ENCODE measurements around the gene TGM1. TPM values are rescaled to one million over a fixed set of nuclear protein-coding genes. Genes with fewer than 3 reads are reported as not detected.

The TGM1 gene
- polyA plus RNA-seq, 4 donors: 1.5 to 3.4 (median 1.7) TPM

GRCh38 chr14:24261256-24261968 lies 1.6 kb downstream of the TGM1 start:
- Histone ChIP-seq H3K36me3 (ENCODE audit: control insufficient read depth in 3 of 3, insufficient read depth in 2 of 3, low read depth in 1 of 3, low read length in 3 of 3) (peaks cover 0 to 72% (median 3%) of the 10 kb centered on the region in 3 donors), H3K27ac (ENCODE audit: low read depth in 1 of 3, low read length in 2 of 3) (no peak overlapping the region), H3K4me1 (ENCODE audit: control insufficient read depth in 3 of 3, insufficient read depth in 2 of 3, low read depth in 1 of 3, low read length in 2 of 3) (peaks cover 0 to 3% (median 0%) of the 10 kb centered on the region in 3 donors), H3K9me3 (ENCODE audit: control insufficient read depth in 2 of 2, insufficient read depth in 1 of 2, low read depth in 1 of 2, low read length in 1 of 2) (no peaks in the 10 kb centered on the region), H3K27me3 (ENCODE audit: control insufficient read depth in 3 of 3, insufficient read depth in 3 of 3, low read length in 3 of 3) (no peaks in the 10 kb centered on the region), H3K4me3 (ENCODE audit: low read depth in 1 of 3, low read length in 3 of 3) (no peak overlapping the region)
- 88 to 93% (median 89%) methylated on average over 20 of the region's 20 CpGs for WGBS, 3 donors
- FAIRE-seq: no peak
- no peak for DNase-seq

DNA sequence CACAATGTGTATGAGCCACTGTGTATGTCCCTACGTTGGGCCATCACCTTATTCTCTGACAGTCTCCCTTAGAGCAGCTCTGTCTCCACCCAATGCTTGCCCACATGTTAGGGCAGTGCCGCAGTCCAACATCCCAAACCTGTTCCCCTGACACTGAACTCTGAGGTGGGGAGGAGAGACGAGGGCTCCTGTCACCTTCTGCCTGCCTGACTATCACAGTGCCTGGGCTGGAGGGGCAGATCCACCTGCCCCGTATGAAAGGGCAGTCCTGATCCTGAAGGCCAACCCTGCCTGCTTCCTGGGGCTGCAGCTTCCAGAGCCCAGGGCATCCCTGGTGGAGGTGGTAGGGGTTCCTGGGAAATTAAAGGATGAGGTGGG lies 2.2 kb downstream of the TGM1 start:
- H3K36me3 ChIP-seq (ENCODE audit: control insufficient read depth in 3 of 3, insufficient read depth in 2 of 3, low read depth in 1 of 3, low read length in 3 of 3): peaks cover 0 to 70% (median 0%) of the 10 kb centered on the region in 3 donors
- no peaks in the 10 kb centered on the region for H3K9me3 ChIP-seq (ENCODE audit: control insufficient read depth in 2 of 2, insufficient read depth in 1 of 2, low read depth in 1 of 2, low read length in 1 of 2)
- FAIRE-seq (no peak), DNase-seq (no peak)
- H3K4me3 ChIP-seq (ENCODE audit: low read depth in 1 of 3, low read length in 3 of 3): no peak overlapping the region
- no peak overlapping the region for H3K27ac ChIP-seq (ENCODE audit: low read depth in 1 of 3, low read length in 2 of 3)
- peaks cover 0 to 10% (median 0%) of the 10 kb centered on the region in 3 donors for H3K4me1 ChIP-seq (ENCODE audit: control insufficient read depth in 3 of 3, insufficient read depth in 2 of 3, low read depth in 1 of 3, low read length in 2 of 3)
- no peaks in the 10 kb centered on the region for H3K27me3 ChIP-seq (ENCODE audit: control insufficient read depth in 3 of 3, insufficient read depth in 3 of 3, low read length in 3 of 3)
- 78 to 82% (median 81%) methylated on average over 4 of the region's 4 CpGs for WGBS, 3 donors

DNA sequence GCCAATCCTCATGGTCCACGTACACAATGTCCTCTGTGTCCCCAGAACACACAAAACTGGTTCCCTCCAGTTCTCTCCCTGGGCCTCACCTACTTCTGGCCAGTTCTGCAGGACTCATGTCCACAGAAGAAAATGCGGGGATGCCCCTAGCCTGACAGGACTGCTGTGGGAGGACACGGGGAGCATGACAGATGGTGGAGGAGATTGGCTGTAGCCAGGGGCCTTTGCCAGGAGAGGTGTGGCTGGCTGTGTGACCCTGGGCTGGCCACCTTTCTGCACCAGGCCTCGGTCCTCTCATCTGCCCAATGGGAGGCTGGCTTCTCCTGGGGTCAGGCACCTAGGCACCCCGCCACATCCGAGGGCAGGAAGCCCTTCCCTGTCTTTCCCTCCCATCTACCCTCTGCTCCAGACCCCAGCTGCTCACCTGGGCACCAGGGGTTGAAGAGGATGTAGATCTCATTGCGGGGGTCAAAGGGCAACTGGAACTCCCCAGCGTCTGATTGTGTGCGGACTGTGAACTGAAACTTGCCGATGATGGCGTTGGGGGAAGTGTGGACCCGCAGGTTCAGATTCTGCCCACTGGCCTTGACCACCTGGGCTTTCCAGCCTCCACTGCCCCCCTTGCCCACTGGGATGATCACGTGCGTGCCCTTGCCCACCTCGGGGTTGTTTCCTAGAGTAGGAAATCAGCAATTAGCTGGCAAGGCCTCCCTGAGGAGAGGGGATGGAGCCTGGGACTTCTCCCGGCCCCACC lies 2.8 kb downstream of the TGM1 start:
- H3K4me3 ChIP-seq (ENCODE audit: low read depth in 1 of 3, low read length in 3 of 3): no peak overlapping the region
- H3K27ac ChIP-seq (ENCODE audit: low read depth in 1 of 3, low read length in 2 of 3): no peak overlapping the region
- H3K9me3 ChIP-seq (ENCODE audit: control insufficient read depth in 2 of 2, insufficient read depth in 1 of 2, low read depth in 1 of 2, low read length in 1 of 2): no peaks in the 10 kb centered on the region
- WGBS, 3 donors: 64 to 83% (median 75%) methylated on average over 15 to 16 of the region's 16 CpGs
- H3K36me3 ChIP-seq (ENCODE audit: control insufficient read depth in 3 of 3, insufficient read depth in 2 of 3, low read depth in 1 of 3, low read length in 3 of 3): peaks cover 0 to 68% (median 0%) of the 10 kb centered on the region in 3 donors
- H3K4me1 ChIP-seq (ENCODE audit: control insufficient read depth in 3 of 3, insufficient read depth in 2 of 3, low read depth in 1 of 3, low read length in 2 of 3): peaks cover 0 to 15% (median 0%) of the 10 kb centered on the region in 3 donors
- no peaks in the 10 kb centered on the region for H3K27me3 ChIP-seq (ENCODE audit: control insufficient read depth in 3 of 3, insufficient read depth in 3 of 3, low read length in 3 of 3)
- peak in 1 of 2 donors; percentile 15 for DNase-seq
- no peak for FAIRE-seq

DNA sequence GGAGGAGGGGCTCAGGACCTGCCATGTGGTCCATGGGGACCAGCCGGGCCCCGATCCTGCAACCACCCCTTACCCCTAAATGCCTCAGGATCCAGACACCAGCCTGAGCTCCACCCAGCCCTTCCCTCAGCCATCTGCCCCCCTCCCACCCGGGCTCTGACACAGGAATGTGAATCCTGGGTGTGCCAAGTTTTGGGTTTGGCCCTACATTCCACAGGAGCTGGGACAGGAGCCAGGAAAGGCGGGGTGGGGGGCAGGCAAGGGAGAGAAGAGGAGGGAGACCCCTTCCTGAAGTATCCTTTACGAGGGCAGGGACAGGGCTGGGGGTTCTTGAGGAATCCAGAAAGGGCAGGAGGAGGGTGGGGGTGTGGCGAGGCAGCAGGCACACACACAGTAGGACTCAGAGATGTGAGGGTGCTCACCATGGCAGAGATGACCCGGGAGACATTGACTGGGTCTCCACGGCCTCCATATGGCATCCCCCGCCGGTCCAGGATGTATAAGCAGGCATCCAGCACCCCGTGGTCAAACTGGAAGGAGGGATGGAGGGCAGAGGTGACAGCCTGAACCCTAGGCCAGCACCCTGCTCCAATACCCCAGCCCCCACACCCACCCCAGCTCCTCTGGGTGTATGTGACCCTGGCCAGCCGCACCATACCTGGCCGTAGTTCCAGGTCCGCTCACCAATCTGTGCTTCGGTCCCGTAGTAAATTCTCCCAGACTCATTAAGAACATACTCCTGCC lies 3.5 kb downstream of the TGM1 start:
- DNase-seq: no peak
- Histone ChIP-seq H3K4me3 (ENCODE audit: low read depth in 1 of 3, low read length in 3 of 3) (no peak overlapping the region), H3K4me1 (ENCODE audit: control insufficient read depth in 3 of 3, insufficient read depth in 2 of 3, low read depth in 1 of 3, low read length in 2 of 3) (peaks cover 0 to 21% (median 0%) of the 10 kb centered on the region in 3 donors), H3K9me3 (ENCODE audit: control insufficient read depth in 2 of 2, insufficient read depth in 1 of 2, low read depth in 1 of 2, low read length in 1 of 2) (no peaks in the 10 kb centered on the region), H3K36me3 (ENCODE audit: control insufficient read depth in 3 of 3, insufficient read depth in 2 of 3, low read depth in 1 of 3, low read length in 3 of 3) (peaks cover 0 to 68% (median 0%) of the 10 kb centered on the region in 3 donors), H3K27ac (ENCODE audit: low read depth in 1 of 3, low read length in 2 of 3) (no peak overlapping the region), H3K27me3 (ENCODE audit: control insufficient read depth in 3 of 3, insufficient read depth in 3 of 3, low read length in 3 of 3) (no peaks in the 10 kb centered on the region)
- WGBS, 3 donors: 79 to 83% (median 80%) methylated on average over 15 to 16 of the region's 16 CpGs
- no peak for FAIRE-seq

GRCh38 chr14:24258548-24259265 lies 4.3 kb downstream of the TGM1 start:
- Histone ChIP-seq H3K27ac (ENCODE audit: low read depth in 1 of 3, low read length in 2 of 3) (no peak overlapping the region), H3K4me3 (ENCODE audit: low read depth in 1 of 3, low read length in 3 of 3) (no peak overlapping the region), H3K9me3 (ENCODE audit: control insufficient read depth in 2 of 2, insufficient read depth in 1 of 2, low read depth in 1 of 2, low read length in 1 of 2) (no peaks in the 10 kb centered on the region), H3K27me3 (ENCODE audit: control insufficient read depth in 3 of 3, insufficient read depth in 3 of 3, low read length in 3 of 3) (no peaks in the 10 kb centered on the region), H3K36me3 (ENCODE audit: control insufficient read depth in 3 of 3, insufficient read depth in 2 of 3, low read depth in 1 of 3, low read length in 3 of 3) (peaks cover 0 to 68% (median 0%) of the 10 kb centered on the region in 3 donors), H3K4me1 (ENCODE audit: control insufficient read depth in 3 of 3, insufficient read depth in 2 of 3, low read depth in 1 of 3, low read length in 2 of 3) (peaks cover 0 to 21% (median 0%) of the 10 kb centered on the region in 3 donors)
- FAIRE-seq (no peak), DNase-seq (no peak)
- WGBS, 3 donors: 92 to 94% (median 93%) methylated on average over 18 of the region's 18 CpGs

- 78 to 82% (median 79%) methylated on average over 8 to 9 of the region's 9 CpGs for WGBS, 3 donors
- peak in 1 of 2 donors; percentile 13 for DNase-seq
Measured at GRCh38 chr14:24258119-24258518, 4.9 kb downstream of the TGM1 start.

GRCh38 chr14:24256960-24257359 lies 6.0 kb downstream of the TGM1 start:
- peaks cover 0 to 66% (median 0%) of the 10 kb centered on the region in 3 donors for H3K36me3 ChIP-seq (ENCODE audit: control insufficient read depth in 3 of 3, insufficient read depth in 2 of 3, low read depth in 1 of 3, low read length in 3 of 3)
- peaks cover 0 to 33% (median 0%) of the 10 kb centered on the region in 3 donors for H3K4me1 ChIP-seq (ENCODE audit: control insufficient read depth in 3 of 3, insufficient read depth in 2 of 3, low read depth in 1 of 3, low read length in 2 of 3)
- H3K27me3 ChIP-seq (ENCODE audit: control insufficient read depth in 3 of 3, insufficient read depth in 3 of 3, low read length in 3 of 3): no peaks in the 10 kb centered on the region
- 81 to 88% (median 85%) methylated on average over 4 of the region's 4 CpGs for WGBS, 3 donors
- H3K9me3 ChIP-seq (ENCODE audit: control insufficient read depth in 2 of 2, insufficient read depth in 1 of 2, low read depth in 1 of 2, low read length in 1 of 2): no peaks in the 10 kb centered on the region
- DNase-seq: no peak
- no peak overlapping the region for H3K4me3 ChIP-seq (ENCODE audit: low read depth in 1 of 3, low read length in 3 of 3)
- FAIRE-seq: no peak
- no peak overlapping the region for H3K27ac ChIP-seq (ENCODE audit: low read depth in 1 of 3, low read length in 2 of 3)

More at GRCh38 chr14:24258119-24258518, 4.9 kb downstream of the TGM1 start:
- H3K27me3 ChIP-seq (ENCODE audit: control insufficient read depth in 3 of 3, insufficient read depth in 3 of 3, low read length in 3 of 3): no peaks in the 10 kb centered on the region
- no peak overlapping the region for H3K4me3 ChIP-seq (ENCODE audit: low read depth in 1 of 3, low read length in 3 of 3)
- peaks cover 0 to 21% (median 0%) of the 10 kb centered on the region in 3 donors for H3K4me1 ChIP-seq (ENCODE audit: control insufficient read depth in 3 of 3, insufficient read depth in 2 of 3, low read depth in 1 of 3, low read length in 2 of 3)
- no peak for FAIRE-seq
- H3K9me3 ChIP-seq (ENCODE audit: control insufficient read depth in 2 of 2, insufficient read depth in 1 of 2, low read depth in 1 of 2, low read length in 1 of 2): no peaks in the 10 kb centered on the region
- H3K27ac ChIP-seq (ENCODE audit: low read depth in 1 of 3, low read length in 2 of 3): no peak overlapping the region
- peaks cover 0 to 63% (median 0%) of the 10 kb centered on the region in 3 donors for H3K36me3 ChIP-seq (ENCODE audit: control insufficient read depth in 3 of 3, insufficient read depth in 2 of 3, low read depth in 1 of 3, low read length in 3 of 3)
